Activated CD8-positive, alpha-beta T cell treated with anti-CD3 and anti-CD28 coated beads for 36 hours (primary cell): Measurements from ENCODE around the gene TNFAIP3. TPM values are rescaled to one million over a fixed set of nuclear protein-coding genes. Genes with fewer than 3 reads are reported as not detected.
A peak's percentile ranks its signal among the peaks of the same experiment; 100 is the strongest.

Experiments used
- ATAC-seq: fragments of 200-7000 bp; cut with Tn5 transposase; one replicate; pipeline ENCODE4 v1.10.0; 2021; ENCODE audit warnings: mild to moderate bottlenecking, moderate library complexity
- CTCF ChIA-PET: fragments of 350-600 bp; sonication (Branson Sonifier 250); formaldehyde crosslinking; loops from one replicate; lab custom pipeline; 2021; ENCODE audit warnings: antibody characterized with exemption; lab: Charles Lee
- POLR2A ChIA-PET: fragments of 350-600 bp; sonication (Branson Sonifier 250); formaldehyde crosslinking; loops from one replicate; lab custom pipeline; 2021; ENCODE audit warnings: antibody characterized with exemption; lab: Charles Lee
- DNase-seq: peaks from one replicate; pipeline ENCODE4 v3.0.0-alpha.2; 2020
- H3K27ac Mint-ChIP-seq: one replicate; pipeline ENCODE4 v1.8.0; 2021; ENCODE audit warnings: mild to moderate bottlenecking, mixed read lengths
- H3K27me3 Mint-ChIP-seq: one replicate; pipeline ENCODE4 v1.8.0; 2021; ENCODE audit warnings: mixed read lengths
- H3K36me3 Mint-ChIP-seq: one replicate; pipeline ENCODE4 v1.8.0; 2021; ENCODE audit warnings: low read depth, mixed read lengths
- H3K4me1 Mint-ChIP-seq: one replicate; pipeline ENCODE4 v1.8.0; 2021; ENCODE audit warnings: low read depth, mixed read lengths
- H3K4me3 Mint-ChIP-seq: one replicate; pipeline ENCODE4 v1.8.0; 2021; ENCODE audit warnings: mild to moderate bottlenecking, moderate library complexity, mixed read lengths
- H3K9me3 Mint-ChIP-seq: one replicate; pipeline ENCODE4 v1.8.0; 2021; ENCODE audit warnings: mixed read lengths
- CTCF ChIP-seq: fragments of 200-600 bp; IDR thresholded peaks from one replicate; pipeline ENCODE4 v1.8.0; 2022; ENCODE audit warnings: antibody characterized with exemption, mild to moderate bottlenecking
- intact Hi-C: fragments of 100-400 bp; cut with micrococcal nuclease; formaldehyde crosslinking; loops from one replicate; pipeline ENCODE4 v1.10.0; 2022
- total RNA-seq, 2 experiments: library from RNA; stranded (reverse); gene quantifications; one replicate each; pipeline ENCODE4 v1.2.3, GENCODE V29; 2021

Gene TNFAIP3
- total RNA-seq, 2 experiments from 2014 or later, result 399 to 402 TPM

- H3K27ac Mint-ChIP-seq, result no peak overlapping the region
- H3K4me1 Mint-ChIP-seq, result peaks cover 19% of the 10 kb centered on the region
- no peaks in the 10 kb centered on the region for H3K27me3 Mint-ChIP-seq
- no peak for DNase-seq
- intact Hi-C loops, result no loop called here
- ATAC-seq, result no peak
- peaks cover 3% of the 10 kb centered on the region for H3K36me3 Mint-ChIP-seq
- H3K9me3 Mint-ChIP-seq, result peaks cover 7% of the 10 kb centered on the region
- CTCF ChIA-PET, result no interaction called here
- no peak overlapping the region for H3K4me3 Mint-ChIP-seq
- no peak for TF ChIP-seq CTCF
- POLR2A ChIA-PET, result interaction anchor here (0.9 to 2.0 kb wide), 2 partner anchors 35 to 254 kb away, joined by 3 to 4 read pairs; no protein-coding TSS in a partner anchor
Observed at GRCh38 chr6:137846274-137846673, 20.8 kb upstream of the TNFAIP3 start.

- intact Hi-C loops, result no loop called here
- ChIA-PET CTCF (no interaction called here), POLR2A (interaction anchor here (0.9 to 2.0 kb wide), 3 partner anchors 14 to 253 kb away, joined by 3 to 4 read pairs (median 4); no protein-coding TSS in a partner anchor)
- DNase-seq, result peak; percentile 24
- H3K9me3 Mint-ChIP-seq, result peaks cover 4% of the 10 kb centered on the region
- no peak overlapping the region for H3K4me3 Mint-ChIP-seq
- no peak for TF ChIP-seq CTCF
- H3K36me3 Mint-ChIP-seq, result no peaks in the 10 kb centered on the region
- H3K4me1 Mint-ChIP-seq, result peaks cover 24% of the 10 kb centered on the region
- H3K27me3 Mint-ChIP-seq, result no peaks in the 10 kb centered on the region
- H3K27ac Mint-ChIP-seq, result no peak overlapping the region
- ATAC-seq, result peak; percentile 45
Observed at GRCh38 chr6:137846772-137847313, 20.2 kb upstream of the TNFAIP3 start.

- CTCF ChIA-PET, result no interaction called here
- Mint-ChIP-seq H3K4me1 (peaks cover 32% of the 10 kb centered on the region), H3K27me3 (no peaks in the 10 kb centered on the region), H3K4me3 (no peak overlapping the region), H3K9me3 (no peaks in the 10 kb centered on the region), H3K36me3 (no peaks in the 10 kb centered on the region), H3K27ac (no peak overlapping the region)
- no peak for TF ChIP-seq CTCF
- POLR2A ChIA-PET, result interaction anchor here (1.3 to 2.0 kb wide), 2 partner anchors 15 to 36 kb away, joined by 4 read pairs; no protein-coding TSS in a partner anchor
- ATAC-seq, result no peak
- DNase-seq, result no peak
- intact Hi-C loops, result no loop called here
Observed at GRCh38 chr6:137847748-137848147, 19.3 kb upstream of the TNFAIP3 start.

DNA sequence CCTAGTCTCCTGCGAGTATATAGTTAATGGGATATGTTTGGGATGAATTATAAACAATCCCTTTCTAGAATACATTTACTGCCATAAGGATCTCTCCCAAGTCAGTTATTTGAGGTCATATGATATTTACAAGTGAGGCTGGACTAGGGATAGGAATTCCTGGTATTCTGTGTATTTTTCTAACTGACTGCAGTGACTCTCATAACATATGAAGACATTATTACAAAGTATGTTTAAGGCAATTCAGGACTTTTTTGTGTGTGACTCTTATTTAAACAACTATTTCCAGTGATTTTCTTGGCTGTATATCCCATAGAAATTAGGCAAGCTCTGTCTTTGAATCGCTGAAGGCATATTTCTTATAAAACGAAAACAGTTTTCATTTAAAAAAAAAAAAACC is 18.4 kb upstream of the TNFAIP3 start:
- H3K4me1 Mint-ChIP-seq, result peaks cover 34% of the 10 kb centered on the region
- intact Hi-C loops, result no loop called here
- TF ChIP-seq CTCF, result no peak
- H3K9me3 Mint-ChIP-seq, result no peaks in the 10 kb centered on the region
- no peak for DNase-seq
- no peak overlapping the region for H3K4me3 Mint-ChIP-seq
- ChIA-PET CTCF (interaction anchor here (1.1 to 1.3 kb wide), 2 partner anchors 20 to 144 kb away, joined by 3 read pairs; no protein-coding TSS in a partner anchor), POLR2A (no interaction called here)
- ATAC-seq, result no peak
- no peak overlapping the region for H3K27ac Mint-ChIP-seq
- H3K27me3 Mint-ChIP-seq, result no peaks in the 10 kb centered on the region
- H3K36me3 Mint-ChIP-seq, result no peaks in the 10 kb centered on the region

- CTCF ChIA-PET, result interaction anchor here (1.1 to 1.3 kb wide), 2 partner anchors 20 to 145 kb away, joined by 3 read pairs; no protein-coding TSS in a partner anchor
- POLR2A ChIA-PET, result interaction anchor here (0.8 to 1.5 kb wide), 2 partner anchors 18 to 25 kb away, joined by 3 to 5 read pairs; partner anchors contain the start of gene TNFAIP3
- peak; percentile 60 for DNase-seq
- Mint-ChIP-seq H3K4me1 (peaks cover 36% of the 10 kb centered on the region), H3K4me3 (no peak overlapping the region), H3K9me3 (no peaks in the 10 kb centered on the region), H3K36me3 (no peaks in the 10 kb centered on the region), H3K27me3 (no peaks in the 10 kb centered on the region), H3K27ac (no peak overlapping the region)
- TF ChIP-seq CTCF, result no peak
- intact Hi-C loops, result no loop called here
- ATAC-seq, result peak; percentile 74
Observed at GRCh38 chr6:137849181-137849980, 17.7 kb upstream of the TNFAIP3 start.
